HG03175 (cell line): ENCODE data around the gene PLCG1.
"Not testable (repeated sequence)": the region's sequence is repeated elsewhere in the genome, so short reads cannot be mapped to it uniquely, and the experiment has no call there.

ENCODE experiments used
- ATAC-seq: cut with Tn5 transposase; IDR thresholded peaks from one replicate; pipeline ENCODE4 v1.9.1; 2021; ENCODE audit warnings: mild to moderate bottlenecking, moderate library complexity; ENCODE audit not compliant: unreplicated experiment

Gene PLCG1

DNA sequence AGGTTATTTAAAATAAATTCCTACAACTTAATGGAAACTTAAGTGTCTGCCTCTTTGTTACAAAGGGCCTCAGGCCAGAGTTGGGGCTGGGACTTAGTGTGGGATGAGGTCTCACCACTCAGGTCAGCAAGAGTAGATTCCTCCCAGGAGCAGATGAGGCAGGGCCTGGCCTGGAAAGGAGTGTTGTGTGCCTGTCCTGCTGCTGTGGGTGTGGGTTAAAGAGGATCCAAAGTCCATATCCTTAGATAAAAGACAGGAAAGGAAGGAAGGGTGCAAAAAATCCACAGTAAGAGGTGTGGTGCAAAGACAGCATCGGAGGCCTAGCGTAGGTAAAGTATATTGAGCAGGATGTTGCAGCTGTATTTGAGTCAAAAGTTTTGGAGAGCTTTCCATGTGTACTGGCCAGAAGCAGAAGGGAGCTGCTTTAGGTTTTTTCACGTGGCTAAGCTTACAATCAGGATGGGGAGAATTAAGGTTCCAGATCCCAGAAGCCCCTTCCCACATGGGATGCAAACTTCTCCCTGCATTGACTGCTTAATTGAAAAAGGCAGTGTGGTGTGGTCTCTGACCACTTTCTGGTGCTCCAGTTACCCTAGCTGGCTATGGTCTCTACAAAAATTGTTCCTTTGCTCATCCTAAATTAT is 12.8 kb upstream of the PLCG1 start:
- no peak for ATAC-seq

DNA sequence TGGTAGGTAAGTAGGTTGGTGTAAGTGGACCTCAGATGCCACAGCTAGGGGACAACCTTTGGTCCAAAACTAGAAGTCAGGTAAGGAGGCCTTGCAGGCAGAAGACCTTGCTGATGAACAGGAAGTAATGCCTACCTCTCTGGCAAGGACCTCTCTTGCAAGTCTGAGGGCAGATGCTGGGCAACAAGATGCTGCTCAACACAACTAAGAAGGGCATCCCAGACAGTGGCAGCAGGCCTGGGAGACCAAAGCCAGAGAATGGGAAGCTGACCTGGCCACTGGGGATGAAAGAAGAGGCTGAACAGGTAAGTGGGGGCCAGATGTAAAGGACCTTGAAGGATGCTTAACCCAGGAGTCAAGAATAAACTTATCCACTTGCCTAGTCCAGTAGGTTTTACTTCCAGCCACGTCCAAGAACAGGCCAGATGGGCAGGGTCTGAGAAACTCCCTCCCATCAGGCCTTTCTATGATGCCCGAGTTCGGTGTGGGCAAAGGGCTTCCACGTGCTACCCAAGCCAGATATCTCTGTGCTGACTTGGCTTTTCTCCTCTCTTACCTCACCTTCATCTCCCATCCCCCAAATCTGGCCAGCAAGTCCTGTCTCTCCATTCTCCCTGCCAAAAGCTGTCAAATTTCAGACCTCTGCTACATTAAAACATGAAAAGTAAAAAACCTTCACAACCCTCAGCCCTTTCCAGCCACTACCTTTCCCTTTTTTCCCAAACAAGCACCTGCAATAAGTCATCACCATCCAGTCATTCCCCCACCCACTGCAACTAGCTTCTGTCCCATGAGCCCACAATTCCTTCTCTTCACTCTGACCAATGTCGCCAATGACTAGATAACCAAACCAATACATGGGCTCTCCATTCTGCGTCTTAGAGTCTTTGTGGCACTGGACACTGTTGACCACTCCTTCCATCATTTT is 11.5 kb upstream of the PLCG1 start:
- no peak for ATAC-seq

DNA sequence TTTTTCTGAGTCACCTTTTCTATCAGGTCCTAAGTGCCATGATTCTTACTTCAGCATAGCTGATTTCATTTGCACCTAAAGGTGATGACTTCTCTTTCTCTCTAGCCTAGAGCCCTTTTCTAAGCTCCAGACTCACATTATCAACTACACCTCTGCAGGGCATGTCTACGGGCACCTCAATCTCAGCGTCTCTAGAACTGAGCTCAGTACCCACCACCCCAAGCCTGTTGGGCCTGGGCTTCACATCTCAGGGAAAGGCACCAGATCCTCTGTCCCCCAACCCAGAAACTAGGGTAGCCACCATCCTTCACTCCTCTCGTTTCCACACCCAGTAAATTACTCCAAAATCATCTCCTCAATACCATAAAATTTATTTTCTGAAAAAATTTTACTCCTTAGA is 10.6 kb upstream of the PLCG1 start:
- no peak for ATAC-seq

DNA sequence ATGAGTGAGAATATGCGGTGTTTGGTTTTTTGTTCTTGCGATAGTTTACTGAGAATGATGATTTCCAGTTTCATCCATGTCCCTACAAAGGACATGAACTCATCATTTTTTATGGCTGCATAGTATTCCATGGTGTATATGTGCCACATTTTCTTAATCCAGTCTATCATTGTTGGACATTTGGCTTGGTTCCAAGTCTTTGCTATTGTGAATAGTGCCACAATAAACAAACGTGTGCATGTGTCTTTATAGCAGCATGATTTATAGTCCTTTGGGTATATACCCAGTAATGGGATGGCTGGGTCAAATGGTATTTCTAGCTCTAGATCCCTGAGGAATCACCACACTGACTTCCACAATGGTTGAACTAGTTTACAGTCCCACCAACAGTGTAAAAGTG is 9.0 kb upstream of the PLCG1 start:
- not testable (repeated sequence) for ATAC-seq

DNA sequence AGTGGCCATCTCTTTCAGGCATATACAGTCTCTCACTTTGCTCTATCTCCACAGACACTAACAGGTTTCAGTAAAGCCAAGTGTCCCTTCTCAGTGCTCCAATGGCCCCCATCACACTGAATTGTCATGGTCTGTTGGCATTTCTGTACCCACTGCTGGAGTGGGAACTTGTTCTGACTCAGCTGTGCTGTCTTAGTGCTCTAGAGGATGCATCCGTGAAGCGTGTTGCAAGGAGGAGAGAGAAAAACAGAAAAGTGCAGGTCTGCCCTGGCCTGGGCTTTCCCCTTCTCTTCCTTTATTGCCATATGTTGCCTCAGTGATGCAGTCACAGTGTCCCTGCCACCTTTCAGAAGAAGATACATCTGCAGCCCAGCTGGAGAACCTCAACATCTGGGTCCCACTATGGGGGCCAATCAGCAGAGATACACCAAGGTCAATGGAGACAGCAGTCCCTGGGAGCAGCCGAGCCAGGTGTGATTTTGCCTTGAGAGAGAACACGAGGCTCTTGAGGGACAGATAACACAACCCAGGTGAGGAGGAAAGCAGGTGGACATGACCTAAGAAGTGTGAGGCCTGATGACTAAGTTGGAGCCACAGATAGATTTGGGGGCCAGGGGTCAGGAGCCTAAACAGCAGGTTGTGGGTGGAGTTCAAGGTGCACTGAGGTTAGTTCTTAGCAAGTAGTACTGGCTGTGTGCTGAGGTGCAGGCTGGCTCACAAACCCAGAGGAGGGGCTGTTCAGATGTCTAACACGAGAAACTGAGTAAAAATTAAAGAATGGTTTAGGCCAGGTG is 5.6 kb upstream of the PLCG1 start:
- peak; percentile 31 for ATAC-seq

DNA sequence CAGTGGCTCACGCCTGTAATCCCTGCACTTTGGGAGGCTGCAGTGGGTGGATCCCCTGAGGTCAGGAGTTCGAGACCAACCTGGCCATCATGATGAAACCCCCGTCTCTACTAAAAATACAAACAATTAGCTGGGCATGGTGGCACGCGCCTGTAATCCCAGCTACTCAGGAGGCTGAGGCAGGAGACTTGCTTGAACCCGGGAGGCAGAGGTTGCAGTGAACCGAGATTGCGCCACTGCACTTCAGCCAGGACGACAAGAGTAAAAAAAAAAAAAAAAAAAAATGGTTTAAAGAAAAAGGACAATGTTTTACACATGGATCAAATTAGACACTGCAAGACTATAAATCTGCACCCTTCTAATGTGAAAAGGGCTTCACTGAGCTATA is 5.0 kb upstream of the PLCG1 start:
- ATAC-seq = not testable (repeated sequence)

DNA sequence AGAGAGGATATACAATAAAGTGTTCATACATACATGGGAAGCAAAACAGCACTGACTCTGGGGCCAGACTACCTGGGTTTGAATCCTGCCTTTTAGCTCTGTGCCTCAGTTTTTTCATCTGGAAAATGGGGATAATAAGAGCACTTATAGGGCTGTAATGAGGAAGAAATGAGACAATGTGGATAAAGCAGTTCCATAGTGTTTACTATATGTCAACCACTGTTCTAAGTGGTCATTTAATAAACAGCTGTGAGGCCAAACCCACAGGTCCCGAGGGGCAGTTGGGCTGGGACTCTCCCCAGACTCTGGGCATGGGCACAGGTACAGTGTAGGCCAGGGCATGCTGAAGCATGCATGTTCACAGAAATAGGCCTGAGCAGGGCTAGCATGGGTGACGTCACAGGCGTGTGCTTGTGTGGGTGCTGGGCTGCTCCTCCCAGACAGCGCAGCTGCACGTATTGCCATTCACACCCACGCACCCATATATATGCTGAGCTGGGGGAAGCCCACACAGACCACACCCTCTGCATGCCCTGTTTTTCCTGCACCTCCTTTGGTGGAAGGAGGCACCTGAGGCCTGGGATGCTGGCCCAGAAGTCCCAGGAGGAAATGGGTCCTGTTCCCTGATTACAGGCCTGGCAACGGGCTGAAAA is 3.5 kb upstream of the PLCG1 start:
- peak; percentile 26 for ATAC-seq

DNA sequence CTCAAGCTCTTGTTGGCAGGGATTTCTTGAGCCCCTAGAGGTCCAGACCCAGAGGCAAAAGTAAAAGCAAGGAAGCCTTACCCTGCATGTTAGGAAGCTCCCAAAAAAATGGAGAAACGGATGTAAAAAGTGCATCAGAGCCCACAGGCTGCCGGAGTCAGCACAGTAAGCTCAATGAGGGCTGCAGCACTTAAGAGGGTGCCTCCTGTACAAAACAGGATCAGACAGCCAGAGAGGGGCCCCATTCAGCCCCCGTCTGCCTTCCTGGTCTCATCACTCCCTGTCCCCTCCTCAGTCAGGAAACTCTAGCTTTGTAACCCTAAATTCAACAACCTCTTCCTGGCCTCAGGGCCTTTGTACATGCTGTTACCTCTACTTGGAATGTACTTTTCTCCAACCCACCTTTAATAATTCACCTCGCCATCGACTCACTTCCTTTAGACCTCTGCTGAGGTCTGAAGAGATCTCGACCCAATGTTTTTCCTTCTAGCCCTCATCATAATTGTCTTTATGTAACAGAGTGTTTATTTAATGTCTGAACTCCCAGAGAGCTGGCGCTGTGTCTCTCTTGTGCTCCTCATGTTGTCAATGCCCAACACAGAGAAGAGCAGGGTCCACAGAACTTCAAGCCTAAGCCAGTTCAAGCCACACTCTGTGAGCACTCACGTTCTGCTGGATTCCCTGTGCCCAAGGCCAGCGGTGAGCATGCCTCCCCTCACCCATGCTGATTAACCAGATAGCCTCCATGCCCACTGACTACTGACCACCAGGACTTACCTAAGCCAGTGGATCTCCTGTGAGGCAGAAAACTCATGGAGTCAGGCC is 2.8 kb upstream of the PLCG1 start:
- no peak for ATAC-seq

DNA sequence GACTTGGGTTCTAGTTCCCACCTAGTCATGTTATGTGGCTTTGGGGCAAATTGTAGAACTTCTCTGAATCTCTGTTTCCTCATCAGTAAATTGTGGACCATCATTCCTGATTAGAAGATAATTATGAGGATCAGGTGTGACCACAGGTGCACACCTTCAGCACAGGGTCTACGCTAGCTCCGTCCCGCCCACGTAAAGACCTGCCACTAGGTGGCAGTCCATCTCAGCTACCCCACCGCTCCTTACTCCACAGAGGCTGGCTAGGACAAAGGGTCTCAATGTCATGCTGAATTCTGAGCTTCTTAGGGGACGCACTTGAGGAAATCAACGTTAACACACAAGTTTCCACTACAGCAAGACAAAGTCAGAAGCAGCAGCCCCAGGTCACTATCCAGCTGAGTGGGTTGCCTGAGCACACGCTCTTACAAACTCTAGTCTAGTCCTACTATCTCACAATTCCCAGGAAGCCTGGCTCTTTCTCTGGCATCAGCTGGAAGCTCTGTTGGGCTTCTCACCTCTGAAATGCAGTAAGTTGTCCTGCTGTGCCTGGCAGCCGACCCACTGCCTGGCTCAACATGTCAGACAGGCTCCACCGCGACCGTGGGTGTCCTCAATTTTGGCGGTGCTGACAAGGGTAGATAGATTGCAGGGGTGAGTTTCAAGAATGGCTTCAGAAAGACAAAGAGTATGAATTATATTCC is 2.0 kb upstream of the PLCG1 start:
- ATAC-seq = no peak

DNA sequence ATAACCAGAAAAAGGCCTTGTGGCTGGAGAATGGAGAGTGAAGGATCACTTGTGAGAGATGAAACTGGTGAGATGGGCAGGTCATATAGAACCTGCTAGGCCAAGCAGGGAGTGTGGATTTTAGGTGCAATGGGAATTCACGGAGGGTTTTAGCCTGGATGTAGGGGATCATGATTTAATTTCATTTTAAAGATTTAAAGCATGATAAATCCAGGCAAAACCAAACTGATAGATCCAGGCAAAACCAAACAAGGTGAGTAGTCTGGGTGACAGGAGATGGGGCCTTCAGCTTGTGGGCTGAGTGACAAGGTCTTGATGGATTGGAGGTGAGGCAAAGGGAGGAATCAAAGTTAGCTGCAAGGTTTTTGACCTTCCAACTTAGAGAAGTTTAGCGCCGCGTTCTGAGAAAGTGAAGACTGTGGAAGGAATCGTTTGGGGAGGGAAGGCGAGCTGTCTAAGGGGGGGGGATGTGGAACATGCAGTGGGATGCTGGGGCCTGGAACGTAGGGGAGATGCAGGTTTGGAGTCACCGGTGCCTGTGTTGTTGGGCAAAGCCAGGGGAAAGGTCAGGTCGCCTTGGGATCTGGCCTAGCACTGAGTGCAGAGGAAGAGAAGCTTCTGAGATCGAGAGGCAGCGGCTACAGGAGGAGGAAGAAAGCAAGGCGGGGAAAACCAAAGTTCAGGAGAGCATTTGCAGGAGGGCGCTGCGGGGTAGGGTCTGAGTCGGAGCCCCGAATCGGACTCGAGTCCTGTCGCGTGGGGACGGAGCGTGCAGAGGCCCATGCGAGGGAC is 1.3 kb upstream of the PLCG1 start:
- ATAC-seq = no peak

DNA sequence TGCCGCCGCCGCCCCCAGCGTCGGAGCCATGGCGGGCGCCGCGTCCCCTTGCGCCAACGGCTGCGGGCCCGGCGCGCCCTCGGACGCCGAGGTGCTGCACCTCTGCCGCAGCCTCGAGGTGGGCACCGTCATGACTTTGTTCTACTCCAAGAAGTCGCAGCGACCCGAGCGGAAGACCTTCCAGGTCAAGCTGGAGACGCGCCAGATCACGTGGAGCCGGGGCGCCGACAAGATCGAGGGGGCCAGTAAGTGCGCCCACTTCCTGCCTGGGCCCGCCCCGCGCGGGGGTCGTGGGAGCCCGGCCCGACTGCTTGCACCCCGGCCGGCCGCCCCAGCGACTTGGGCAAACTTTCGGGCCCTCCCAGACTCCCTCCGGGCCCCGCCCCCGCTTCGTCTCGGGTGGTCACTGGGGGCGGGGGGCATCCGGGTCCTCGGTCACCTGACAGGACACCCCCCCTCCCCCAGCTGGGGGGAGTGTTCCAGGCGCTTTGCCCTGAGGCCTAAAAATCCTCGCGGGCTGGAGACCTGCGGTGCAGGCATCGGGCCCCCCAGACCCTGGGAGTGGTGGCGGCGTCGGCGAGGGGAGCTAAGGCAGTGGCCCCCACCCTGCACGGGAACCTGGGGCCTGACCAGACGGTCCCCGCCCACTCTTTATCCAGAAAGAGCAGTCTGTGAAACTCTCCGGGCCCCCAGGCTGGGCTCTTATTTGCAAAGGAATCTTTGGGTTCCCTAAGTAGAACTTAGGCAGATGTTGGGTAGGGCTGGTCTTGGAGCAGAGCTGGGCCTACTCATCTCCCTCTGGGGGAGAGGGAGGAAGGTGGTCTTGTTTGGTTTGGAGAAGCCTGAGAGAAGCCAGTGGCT is 501 bp downstream of the PLCG1 start:
- ATAC-seq = peak; percentile 9

DNA sequence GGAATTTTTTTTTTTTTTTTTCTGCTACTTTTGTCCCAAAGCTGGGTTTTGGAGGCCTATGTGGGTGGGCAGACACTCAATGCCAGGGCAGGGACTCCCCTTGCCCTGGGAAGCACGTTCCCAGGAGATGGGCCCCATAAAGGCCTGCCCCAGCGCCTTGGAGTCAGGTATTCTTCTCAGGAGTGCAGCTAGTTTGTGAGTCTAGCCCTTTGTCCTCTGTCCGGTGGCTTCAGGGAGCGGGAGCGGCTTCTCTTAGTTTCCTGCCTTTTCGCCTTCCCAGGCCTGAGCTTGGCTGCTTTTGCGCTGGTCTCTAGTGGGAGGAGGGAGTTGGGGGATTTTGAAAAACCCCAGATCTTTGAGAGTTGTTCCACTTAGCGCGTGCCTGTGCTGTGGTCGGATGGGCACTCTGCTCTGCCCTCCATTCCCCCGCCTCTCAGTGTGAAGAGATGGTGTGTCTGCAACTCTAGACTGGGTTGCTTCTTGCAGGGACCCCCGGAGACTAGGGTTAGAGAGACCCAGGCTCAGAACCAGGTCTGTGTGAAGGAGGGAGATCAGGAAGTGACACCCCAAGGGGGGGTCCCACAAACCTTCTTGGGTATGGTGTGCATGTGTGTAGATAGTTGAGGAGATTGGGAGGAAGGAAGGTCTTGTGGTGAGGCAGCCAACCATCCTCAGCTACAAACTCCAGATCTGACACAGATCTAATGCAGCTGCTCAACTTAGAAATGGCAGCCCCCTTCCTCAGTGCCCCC is 1.3 kb downstream of the PLCG1 start:
- ATAC-seq = no peak

DNA sequence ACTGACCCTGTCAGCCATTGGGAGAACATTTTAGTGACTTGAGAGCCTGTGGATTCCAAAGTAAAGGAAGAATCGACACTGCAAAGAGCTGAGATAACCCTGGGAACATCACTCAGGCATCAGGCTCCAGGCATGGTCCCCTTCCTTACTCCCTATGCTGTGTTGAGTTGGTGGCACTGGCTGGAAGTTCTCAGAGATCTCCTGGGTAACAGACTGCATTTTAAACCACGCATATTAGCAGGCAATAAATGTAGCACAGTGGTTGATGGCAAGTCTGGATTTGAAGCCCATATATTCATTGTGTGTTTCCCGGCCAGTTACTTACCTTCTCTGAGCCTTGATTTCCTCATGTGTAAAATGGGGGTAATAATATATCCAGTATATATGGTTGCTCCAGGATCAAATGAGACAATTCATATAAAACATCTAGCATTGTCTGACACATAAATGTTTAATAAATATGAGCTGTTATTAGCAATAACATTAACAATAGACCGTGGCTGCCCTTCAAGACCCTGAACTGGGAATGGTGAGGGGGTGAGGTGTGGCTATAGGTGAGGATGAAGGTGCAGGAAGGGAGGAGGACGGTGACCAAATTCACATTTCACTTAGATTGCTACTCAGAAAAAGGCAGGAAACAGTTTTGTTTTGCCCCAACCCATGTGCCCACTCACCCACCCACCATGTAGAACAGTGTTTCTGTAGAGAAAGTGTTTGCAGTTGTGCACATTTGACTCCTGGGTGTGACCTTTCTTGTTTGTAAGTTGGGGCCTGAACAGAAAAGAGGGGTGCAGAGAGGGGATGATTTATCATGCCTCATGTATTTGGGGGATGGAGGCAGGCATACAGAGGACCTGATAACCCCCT is 2.1 kb downstream of the PLCG1 start:
- no peak for ATAC-seq

DNA sequence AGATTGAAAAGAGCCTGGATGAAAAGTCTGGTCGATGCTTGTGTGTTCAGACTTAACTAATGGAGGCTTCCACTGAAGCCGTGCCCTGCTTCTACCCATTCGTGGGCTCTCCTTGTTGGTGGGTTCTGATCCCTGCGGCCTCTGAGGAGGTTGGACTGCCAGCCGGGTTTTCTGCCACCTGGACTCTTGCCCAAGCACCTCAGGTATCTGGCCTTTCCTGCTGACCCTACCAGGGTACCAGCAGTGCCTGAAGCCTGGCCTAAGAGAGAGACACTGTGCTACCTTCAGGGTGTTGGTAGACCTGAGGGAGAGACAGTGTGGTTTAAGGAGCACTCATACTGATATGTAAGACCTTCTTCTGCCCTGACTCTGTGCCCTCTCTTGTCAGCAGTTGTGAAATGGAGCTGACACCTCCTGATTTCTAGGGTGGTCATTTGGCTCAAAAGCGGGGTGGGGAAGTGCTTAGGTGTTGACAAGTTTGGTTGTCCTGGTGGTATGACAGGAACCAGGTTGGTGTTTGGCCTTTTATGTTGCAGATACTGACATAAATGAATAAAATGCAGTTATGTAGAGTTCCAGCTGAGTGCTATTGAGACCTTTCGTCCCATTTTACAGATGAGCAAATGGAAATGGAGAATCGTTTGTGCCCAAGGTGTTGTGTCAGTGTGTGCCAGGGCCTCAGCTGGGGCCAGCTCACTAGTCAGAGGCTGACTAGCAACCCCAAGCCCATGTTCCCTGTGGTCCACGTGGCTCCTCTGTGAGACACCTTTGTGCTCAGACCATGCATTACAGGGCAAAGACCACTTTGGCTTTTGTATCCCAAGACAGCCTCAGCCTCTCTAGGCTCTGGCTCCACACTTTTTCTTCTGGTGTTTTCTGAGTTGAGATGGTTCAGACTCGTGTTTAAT is 3.1 kb downstream of the PLCG1 start:
- no peak for ATAC-seq

DNA sequence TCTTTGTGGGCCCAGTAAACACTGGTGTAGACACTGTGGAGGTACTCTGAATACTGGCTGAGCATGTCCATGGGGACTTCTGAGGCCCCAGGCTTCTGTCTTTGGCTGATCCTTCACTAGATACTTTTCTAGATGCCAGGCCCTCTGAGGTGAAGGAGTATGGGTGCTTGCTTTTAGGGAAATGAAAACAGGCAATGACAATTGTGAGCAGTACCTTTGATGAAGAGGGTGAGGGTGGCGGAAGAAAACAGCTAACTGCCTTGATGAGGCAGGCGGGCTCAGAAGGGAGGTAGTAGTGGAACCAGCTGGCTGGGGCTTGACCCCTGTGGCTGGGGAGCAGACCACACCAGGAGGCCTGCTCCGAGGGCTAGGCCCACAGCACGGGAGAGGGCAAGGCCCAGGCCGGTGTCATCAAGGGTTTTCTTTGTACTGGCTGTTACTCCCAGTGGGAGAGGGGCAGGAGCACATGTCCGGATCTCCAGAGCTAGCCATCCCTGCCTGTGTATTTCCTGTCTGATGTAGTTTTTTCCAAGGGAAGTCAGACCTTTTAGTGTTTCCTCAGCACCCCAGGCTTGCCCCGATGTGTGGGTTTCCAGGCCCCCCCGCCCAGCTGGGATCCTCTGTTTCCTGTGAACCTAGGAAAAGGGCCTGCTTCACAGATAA is 3.9 kb downstream of the PLCG1 start:
- no peak for ATAC-seq
